GM21381 (cell line): ENCODE results near the gene KLHL3.

Source experiments
- ATAC-seq: cut with Tn5 transposase; IDR thresholded peaks from one replicate; pipeline ENCODE4 v1.9.1; 2021; ENCODE audit warnings: mild to moderate bottlenecking, moderate library complexity; ENCODE audit not compliant: unreplicated experiment

The KLHL3 gene

GRCh38 chr5:137710086-137710485 is 25.8 kb downstream of the KLHL3 start:
- no peak for ATAC-seq

GRCh38 chr5:137708796-137709559 is 26.9 kb downstream of the KLHL3 start:
- ATAC-seq: no peak

- ATAC-seq: no peak
These were observed 27.8 kb downstream of the KLHL3 start for GRCh38 chr5:137708062-137708461.

- no peak for ATAC-seq
These were observed 29.0 kb downstream of the KLHL3 start for GRCh38 chr5:137706841-137707240.

- no peak for ATAC-seq
These were observed 30.8 kb downstream of the KLHL3 start for GRCh38 chr5:137705106-137705505.

- no peak for ATAC-seq
These were observed 32.3 kb downstream of the KLHL3 start for GRCh38 chr5:137703565-137703964.

- ATAC-seq: no peak
These were observed 35.6 kb downstream of the KLHL3 start for GRCh38 chr5:137700282-137700680.

GRCh38 chr5:137699336-137700281 is 36.3 kb downstream of the KLHL3 start:
- ATAC-seq: no peak

- ATAC-seq: no peak
These were observed 39.4 kb downstream of the KLHL3 start for GRCh38 chr5:137696481-137696880.

GRCh38 chr5:137695651-137696428 is 40.0 kb downstream of the KLHL3 start:
- no peak for ATAC-seq

- ATAC-seq: no peak
These were observed 41.8 kb downstream of the KLHL3 start for GRCh38 chr5:137693951-137694721.

GRCh38 chr5:137693307-137693950 is 42.5 kb downstream of the KLHL3 start:
- ATAC-seq: no peak

GRCh38 chr5:137689306-137689705 is 46.6 kb downstream of the KLHL3 start:
- ATAC-seq: no peak

- no peak for ATAC-seq
These were observed 47.6 kb downstream of the KLHL3 start for GRCh38 chr5:137688210-137688840.

GRCh38 chr5:137684761-137685160 is 51.1 kb downstream of the KLHL3 start:
- no peak for ATAC-seq

- no peak for ATAC-seq
These were observed 54.7 kb downstream of the KLHL3 start for GRCh38 chr5:137681191-137681590.

- ATAC-seq: no peak
These were observed 56.0 kb downstream of the KLHL3 start for GRCh38 chr5:137679910-137680309.

- no peak for ATAC-seq
These were observed 56.7 kb downstream of the KLHL3 start for GRCh38 chr5:137679195-137679594.

- ATAC-seq: no peak
These were observed 63.0 kb downstream of the KLHL3 start for GRCh38 chr5:137672881-137673280.
